Cardiac septum (tissue), 1 donor: Measurements from ENCODE around the gene ANO6. TPM values are rescaled to one million over a fixed set of nuclear protein-coding genes. Genes with fewer than 3 reads are reported as not detected.
A peak's percentile ranks its signal among the peaks of the same experiment; 100 is the strongest.

ENCODE experiments used
- DNase-seq: peaks from one replicate; pipeline ENCODE4 v3.0.0-alpha.2; 2020; ENCODE audit warnings: low spot score
- intact Hi-C: fragments of 100-400 bp; cut with DNase I; formaldehyde crosslinking; loops from one replicate; pipeline ENCODE4 v1.14.0; 2022
- total RNA-seq: library from RNA; stranded (reverse); fragmentation: NEBNext Ultra II Directional; extraction: Animal tissue kit (Norgen Biotek cat#: 25700); gene quantifications from one replicate; pipeline ENCODE4 v1.2.1, GENCODE V29; 2021
- donor health status: DM: no; HTN: no; CAD: no.

The ANO6 gene
- total RNA-seq, 1 donor from 2014 or later, result 49.0 TPM

GRCh38 chr12:45411626-45412025, 195.7 kb downstream of the ANO6 start:
- intact Hi-C loops, result no loop called here
- no peak for DNase-seq

GRCh38 chr12:45415393-45415817, 199.5 kb downstream of the ANO6 start:
- intact Hi-C loops, result no loop called here
- DNase-seq, result peak; percentile 81

- intact Hi-C loops, result no loop called here
- DNase-seq, result no peak
Observed at GRCh38 chr12:45416126-45416525, 200.2 kb downstream of the ANO6 start.

GRCh38 chr12:45418520-45418919, 202.6 kb downstream of the ANO6 start:
- intact Hi-C loops, result no loop called here
- no peak for DNase-seq

GRCh38 chr12:45419317-45419814, 203.5 kb downstream of the ANO6 start:
- intact Hi-C loops, result no loop called here
- DNase-seq, result no peak

GRCh38 chr12:45421736-45422135, 205.8 kb downstream of the ANO6 start:
- intact Hi-C loops, result no loop called here
- no peak for DNase-seq

- DNase-seq, result no peak
- intact Hi-C loops, result no loop called here
Observed at GRCh38 chr12:45423931-45424330, 208.0 kb downstream of the ANO6 start.

GRCh38 chr12:45425426-45425825, 209.5 kb downstream of the ANO6 start:
- DNase-seq, result no peak
- intact Hi-C loops, result no loop called here

GRCh38 chr12:45426294-45426693, 210.4 kb downstream of the ANO6 start:
- no peak for DNase-seq

GRCh38 chr12:45427042-45427441, 211.1 kb downstream of the ANO6 start:
- intact Hi-C loops, result no loop called here
- no peak for DNase-seq

More at GRCh38 chr12:45426294-45426693, 210.4 kb downstream of the ANO6 start:
- intact Hi-C loops, result no loop called here

GRCh38 chr12:45429831-45430230, 213.9 kb downstream of the ANO6 start:
- intact Hi-C loops, result no loop called here
- DNase-seq, result no peak

- no peak for DNase-seq
- intact Hi-C loops, result no loop called here
Observed at GRCh38 chr12:45431126-45431525, 215.2 kb downstream of the ANO6 start.

GRCh38 chr12:45432710-45433109, 216.8 kb downstream of the ANO6 start:
- intact Hi-C loops, result no loop called here
- DNase-seq, result no peak

- DNase-seq, result no peak
- intact Hi-C loops, result no loop called here
Observed at GRCh38 chr12:45433441-45433868, 217.6 kb downstream of the ANO6 start.

- intact Hi-C loops, result no loop called here
Observed at GRCh38 chr12:45434094-45434493, 218.2 kb downstream of the ANO6 start.

GRCh38 chr12:45435945-45436710, 220.2 kb downstream of the ANO6 start:
- DNase-seq, result no peak
- intact Hi-C loops, result no loop called here

More at GRCh38 chr12:45434094-45434493, 218.2 kb downstream of the ANO6 start:
- no peak for DNase-seq

- DNase-seq, result no peak
- intact Hi-C loops, result no loop called here
Observed at GRCh38 chr12:45439039-45439438, 223.1 kb downstream of the ANO6 start.

GRCh38 chr12:45446013-45446412, 230.1 kb downstream of the ANO6 start:
- no peak for DNase-seq
- intact Hi-C loops, result no loop called here

- DNase-seq, result no peak
- intact Hi-C loops, result no loop called here
Observed at GRCh38 chr12:45458238-45458637, 242.3 kb downstream of the ANO6 start.

GRCh38 chr12:45458854-45459807, 243.2 kb downstream of the ANO6 start:
- DNase-seq, result no peak

More at GRCh38 chr12:45458854-45459807, 243.2 kb downstream of the ANO6 start:
- intact Hi-C loops, result no loop called here
